GM13976 (cell line): ENCODE data around the gene GABRR3.

ENCODE experiments used
- DNase-seq: peaks from one replicate; pipeline ENCODE4 v3.0.0; 2012; ENCODE audit warnings: low spot score
- CTCF ChIP-seq: IDR thresholded peaks from 2 replicates; pipeline ENCODE4 v1.5.1; 2012; ENCODE audit warnings: borderline replicate concordance, mild to moderate bottlenecking; ENCODE audit not compliant: insufficient read depth; ENCODE audit errors: extremely low read depth, missing control alignments, control extremely low read depth
- in situ Hi-C: fragments of 300-500 bp; cut with MboI; formaldehyde crosslinking; loops from one replicate; pipeline ENCODE4 v1.12.0; 2022; ENCODE audit warnings: low sequenced_read_pairs, mixed read lengths, inconsistent platforms; ENCODE audit not compliant: unreplicated experiment

Gene GABRR3

GRCh38 chr3:97956051-97956450, 79.1 kb downstream of the GABRR3 start:
- no peak for TF ChIP-seq CTCF
- in situ Hi-C loops, result no loop called here
- DNase-seq, result no peak

DNA sequence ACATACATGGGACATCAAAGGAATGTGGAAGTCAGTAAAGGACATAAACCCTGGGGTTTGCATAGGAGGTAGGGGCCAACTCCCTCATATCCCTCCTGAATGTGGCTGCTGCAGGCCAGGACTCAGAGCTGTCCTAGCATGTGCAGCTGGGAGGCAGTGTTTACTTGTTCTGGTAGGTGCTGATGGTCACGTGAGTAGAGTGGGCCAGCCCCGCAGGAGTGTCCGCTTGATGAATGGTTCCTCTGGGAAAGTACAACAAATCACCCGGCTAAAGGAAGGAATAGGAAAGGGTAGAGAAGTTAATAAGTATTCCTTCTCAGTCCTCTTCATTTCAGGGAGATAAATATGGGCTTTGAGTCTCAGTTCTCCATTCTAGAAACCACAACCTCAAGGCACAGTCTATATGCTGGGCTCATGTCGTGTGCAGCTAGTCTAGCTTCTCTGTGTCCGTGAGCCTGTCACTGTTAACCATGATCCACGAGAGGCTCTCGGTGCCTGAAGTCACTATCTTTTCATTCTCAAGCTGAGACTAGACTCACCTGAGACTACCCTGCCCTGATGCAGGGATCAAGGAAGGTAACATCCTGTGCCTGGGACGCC, 80.8 kb downstream of the GABRR3 start:
- in situ Hi-C loops, result no loop called here
- no peak for TF ChIP-seq CTCF
- DNase-seq, result no peak

- DNase-seq, result no peak
- in situ Hi-C loops, result no loop called here
- no peak for TF ChIP-seq CTCF
Measured at GRCh38 chr3:97952872-97953271, 82.2 kb downstream of the GABRR3 start.

DNA sequence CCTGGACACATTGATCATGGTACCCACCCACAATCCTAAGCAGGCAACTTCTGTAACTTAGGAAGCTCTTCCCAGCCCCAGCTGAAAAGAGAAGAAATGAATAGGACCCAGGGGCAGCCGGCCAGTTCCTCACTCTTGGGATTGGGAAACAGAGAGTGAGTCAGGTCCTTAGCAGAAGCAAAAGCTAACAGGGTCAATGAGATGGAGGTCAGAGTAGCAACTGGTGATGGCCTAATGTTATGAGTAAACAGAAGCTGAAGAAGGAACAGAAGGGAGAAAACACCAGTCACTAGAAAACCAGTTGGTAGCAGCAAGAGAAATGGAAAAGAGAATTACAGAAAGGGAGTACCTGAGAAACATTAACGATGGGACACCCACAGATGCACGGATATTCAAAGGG, 82.8 kb downstream of the GABRR3 start:
- in situ Hi-C loops, result no loop called here
- DNase-seq, result no peak
- no peak for TF ChIP-seq CTCF

GRCh38 chr3:97950360-97950759, 84.8 kb downstream of the GABRR3 start:
- TF ChIP-seq CTCF, result no peak
- no peak for DNase-seq
- in situ Hi-C loops, result no loop called here

DNA sequence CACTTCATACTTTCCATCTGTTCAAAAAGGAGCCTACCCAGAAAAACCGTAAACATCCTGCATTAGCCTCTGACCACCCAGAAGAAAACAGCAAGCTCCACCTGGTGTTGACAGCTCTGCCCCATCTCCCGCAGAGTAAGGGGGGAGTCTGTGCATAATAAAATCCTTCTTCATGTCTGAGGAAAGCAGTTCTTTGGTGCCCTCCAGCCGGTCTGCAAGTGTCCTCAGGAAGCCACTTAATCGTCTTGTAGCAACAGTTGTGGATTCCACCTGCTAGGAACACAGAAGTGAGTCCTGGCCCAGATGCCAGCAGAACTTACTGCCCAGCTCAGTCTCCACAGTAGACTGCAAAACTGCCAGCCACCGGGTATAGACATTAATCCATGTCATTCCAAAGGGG, 85.4 kb downstream of the GABRR3 start:
- no peak for TF ChIP-seq CTCF
- in situ Hi-C loops, result no loop called here
- no peak for DNase-seq

- DNase-seq, result no peak
- TF ChIP-seq CTCF, result no peak
- in situ Hi-C loops, result no loop called here
Measured at GRCh38 chr3:97949110-97949485, 86.0 kb downstream of the GABRR3 start.
